NCI-H187 treated with DMSO at 0.1 percent for 48 hours (cell line): Measurements from ENCODE around the gene TTBK2.

Experiments
- DNase-seq: peaks from one replicate; lab custom pipeline; 2025; lab: John Stamatoyannopoulos, UW

Gene TTBK2

DNA sequence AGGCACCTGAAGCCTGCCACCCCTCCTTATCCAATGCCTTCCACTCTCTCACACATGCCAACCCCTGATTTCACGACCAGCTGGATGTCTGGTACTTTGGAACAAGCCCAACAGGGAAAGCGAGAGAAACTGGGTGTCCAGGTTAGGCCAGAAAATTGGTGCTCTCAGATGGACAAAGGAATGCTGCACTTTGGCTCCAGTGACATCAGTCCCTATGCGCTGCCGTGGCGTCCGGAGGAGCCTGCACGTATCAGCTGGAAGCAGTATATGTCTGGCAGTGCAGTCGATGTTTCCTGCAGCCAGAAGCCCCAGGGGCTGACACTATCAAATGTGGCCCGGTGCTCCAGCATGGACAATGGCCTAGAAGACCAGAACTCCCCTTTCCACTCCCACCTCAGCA lies 228.8 kb downstream of the TTBK2 start:
- DNase-seq = no peak

DNA sequence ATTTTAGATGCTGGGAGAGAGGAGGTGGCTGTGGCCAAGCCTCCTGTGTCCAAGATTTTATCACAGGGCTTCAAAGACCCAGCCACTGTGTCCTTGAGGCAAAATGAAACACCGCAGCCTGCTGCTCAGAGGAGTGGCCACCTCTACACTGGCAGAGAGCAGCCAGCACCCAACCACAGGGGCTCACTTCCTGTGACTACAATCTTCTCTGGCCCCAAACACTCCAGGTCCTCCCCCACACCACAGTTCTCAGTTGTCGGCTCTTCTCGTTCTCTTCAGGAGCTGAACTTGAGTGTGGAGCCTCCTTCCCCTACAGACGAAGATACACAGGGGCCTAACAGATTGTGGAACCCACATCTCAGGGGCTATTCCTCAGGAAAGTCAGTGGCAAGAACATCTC lies 229.3 kb downstream of the TTBK2 start:
- DNase-seq = no peak
